ENCODE results near the gene EFNA5. TPM values are rescaled to one million over a fixed set of nuclear protein-coding genes. Genes with fewer than 3 reads are reported as not detected.

EFNA5 gene
- total and polyA plus RNA-seq, 5 donors from 2014 or later = 0.73 TPM; not detected in 4

- peak overlapping the region in 1 of 4 donors; percentile 17 for H3K4me3 Mint-ChIP-seq
- H3K9me3 Mint-ChIP-seq = no peaks in the 10 kb centered on the region
Observed at GRCh38 chr5:107387526-107388140, 283.1 kb downstream of the EFNA5 start.

GRCh38 chr5:107385708-107386107 is 285.0 kb downstream of the EFNA5 start:
- Mint-ChIP-seq H3K4me3 (no peak overlapping the region), H3K9me3 (no peaks in the 10 kb centered on the region), H3K36me3 (no peaks in the 10 kb centered on the region), H3K27me3 (no peaks in the 10 kb centered on the region), H3K27ac (no peak overlapping the region), H3K4me1 (peaks cover 16 to 24% (median 17%) of the 10 kb centered on the region in 4 donors)
- Histone ChIP-seq H3K27ac (ENCODE audit: insufficient read depth, low read length, poor library complexity, severe bottlenecking) (no peak overlapping the region), H3K9me3 (ENCODE audit: control insufficient read depth in 2 of 2, low read length in 2 of 2) (no peaks in the 10 kb centered on the region), H3K4me3 (ENCODE audit: low read depth, low read length) (no peak overlapping the region), H3K36me3 (ENCODE audit: control insufficient read depth, insufficient read depth, low read length) (no peaks in the 10 kb centered on the region), H3K4me1 (ENCODE audit: control insufficient read depth, insufficient read depth, low read length, poor library complexity, severe bottlenecking) (peaks cover 21% of the 10 kb centered on the region), H3K27me3 (ENCODE audit: control insufficient read depth, insufficient read depth, low read length) (no peaks in the 10 kb centered on the region)
- no peak for DNase-seq
- ATAC-seq (ENCODE audit: low read depth in 2 of 2) = no peak

More at GRCh38 chr5:107387526-107388140, 283.1 kb downstream of the EFNA5 start:
- Histone ChIP-seq H3K9me3 (ENCODE audit: control insufficient read depth in 2 of 2, low read length in 2 of 2) (no peaks in the 10 kb centered on the region), H3K27ac (ENCODE audit: insufficient read depth, low read length, poor library complexity, severe bottlenecking) (no peak overlapping the region), H3K36me3 (ENCODE audit: control insufficient read depth, insufficient read depth, low read length) (no peaks in the 10 kb centered on the region), H3K4me1 (ENCODE audit: control insufficient read depth, insufficient read depth, low read length, poor library complexity, severe bottlenecking) (peaks cover 21% of the 10 kb centered on the region), H3K27me3 (ENCODE audit: control insufficient read depth, insufficient read depth, low read length) (no peaks in the 10 kb centered on the region), H3K4me3 (ENCODE audit: low read depth, low read length) (peak overlapping the region; percentile 14)
- ATAC-seq (ENCODE audit: low read depth in 2 of 2) (no peak), DNase-seq (no peak)
- Mint-ChIP-seq H3K4me1 (peaks cover 16 to 24% (median 17%) of the 10 kb centered on the region in 4 donors), H3K36me3 (no peaks in the 10 kb centered on the region), H3K27ac (no peak overlapping the region), H3K27me3 (no peaks in the 10 kb centered on the region)

DNA sequence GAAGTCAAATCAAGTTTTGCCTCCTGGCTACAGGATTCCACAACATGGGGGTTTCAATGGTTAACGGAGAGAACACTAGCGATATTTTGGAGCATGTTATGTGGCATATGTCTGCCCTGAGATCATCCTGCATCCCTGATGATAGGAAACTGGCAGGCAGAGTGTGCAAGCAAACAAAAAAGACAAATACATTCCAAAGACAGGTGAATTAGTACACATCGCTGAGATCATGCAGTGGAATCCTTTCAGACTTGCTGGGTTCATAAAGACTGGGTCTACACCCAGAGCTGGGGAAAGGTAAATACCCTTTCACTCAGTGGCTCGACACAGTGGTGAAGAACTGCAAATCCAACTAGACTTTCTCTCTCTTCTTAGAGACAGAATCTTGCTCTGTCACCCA is 286.5 kb downstream of the EFNA5 start:
- no peaks in the 10 kb centered on the region for H3K27me3 Mint-ChIP-seq
- H3K27me3 ChIP-seq (ENCODE audit: control insufficient read depth, insufficient read depth, low read length) = no peaks in the 10 kb centered on the region
- DNase-seq = no peak
- H3K4me1 ChIP-seq (ENCODE audit: control insufficient read depth, insufficient read depth, low read length, poor library complexity, severe bottlenecking) = peaks cover 16% of the 10 kb centered on the region
- H3K4me3 Mint-ChIP-seq = no peak overlapping the region
- no peak for ATAC-seq (ENCODE audit: low read depth in 2 of 2)
- H3K36me3 ChIP-seq (ENCODE audit: control insufficient read depth, insufficient read depth, low read length) = no peaks in the 10 kb centered on the region
- H3K27ac Mint-ChIP-seq = no peak overlapping the region
- H3K9me3 Mint-ChIP-seq = no peaks in the 10 kb centered on the region
- no peak overlapping the region for H3K4me3 ChIP-seq (ENCODE audit: low read depth, low read length)
- H3K4me1 Mint-ChIP-seq = peaks cover 11 to 19% (median 16%) of the 10 kb centered on the region in 4 donors
- H3K9me3 ChIP-seq (ENCODE audit: control insufficient read depth in 2 of 2, low read length in 2 of 2) = no peaks in the 10 kb centered on the region
- no peak overlapping the region for H3K27ac ChIP-seq (ENCODE audit: insufficient read depth, low read length, poor library complexity, severe bottlenecking)
- H3K36me3 Mint-ChIP-seq = no peaks in the 10 kb centered on the region

DNA sequence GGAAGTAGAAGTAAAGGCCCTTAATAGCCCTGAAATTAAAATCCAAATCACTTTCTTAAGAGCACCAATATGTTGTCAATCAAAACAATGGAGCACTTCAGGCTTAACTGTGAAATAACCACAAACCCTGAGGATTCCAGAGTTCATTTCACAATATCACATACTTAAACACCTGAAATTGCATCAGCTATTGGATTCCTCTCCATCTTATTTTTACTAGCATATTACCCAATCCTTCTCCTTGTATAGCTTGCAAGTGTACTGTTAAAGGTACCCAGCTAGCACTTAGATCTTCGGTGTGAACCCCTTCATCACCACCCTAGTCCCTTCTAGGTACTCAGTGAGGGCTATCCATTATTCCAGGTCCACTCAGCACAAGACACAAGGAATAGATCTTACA is 287.3 kb downstream of the EFNA5 start:
- ATAC-seq (ENCODE audit: low read depth in 2 of 2) = no peak
- Histone ChIP-seq H3K9me3 (ENCODE audit: control insufficient read depth in 2 of 2, low read length in 2 of 2) (no peaks in the 10 kb centered on the region), H3K27ac (ENCODE audit: insufficient read depth, low read length, poor library complexity, severe bottlenecking) (no peak overlapping the region), H3K36me3 (ENCODE audit: control insufficient read depth, insufficient read depth, low read length) (no peaks in the 10 kb centered on the region), H3K4me1 (ENCODE audit: control insufficient read depth, insufficient read depth, low read length, poor library complexity, severe bottlenecking) (peaks cover 7% of the 10 kb centered on the region), H3K27me3 (ENCODE audit: control insufficient read depth, insufficient read depth, low read length) (no peaks in the 10 kb centered on the region), H3K4me3 (ENCODE audit: low read depth, low read length) (no peak overlapping the region)
- Mint-ChIP-seq H3K27me3 (no peaks in the 10 kb centered on the region), H3K27ac (no peak overlapping the region), H3K36me3 (no peaks in the 10 kb centered on the region), H3K4me1 (peaks cover 5 to 12% (median 9%) of the 10 kb centered on the region in 4 donors), H3K4me3 (no peak overlapping the region), H3K9me3 (no peaks in the 10 kb centered on the region)
- DNase-seq = no peak

DNA sequence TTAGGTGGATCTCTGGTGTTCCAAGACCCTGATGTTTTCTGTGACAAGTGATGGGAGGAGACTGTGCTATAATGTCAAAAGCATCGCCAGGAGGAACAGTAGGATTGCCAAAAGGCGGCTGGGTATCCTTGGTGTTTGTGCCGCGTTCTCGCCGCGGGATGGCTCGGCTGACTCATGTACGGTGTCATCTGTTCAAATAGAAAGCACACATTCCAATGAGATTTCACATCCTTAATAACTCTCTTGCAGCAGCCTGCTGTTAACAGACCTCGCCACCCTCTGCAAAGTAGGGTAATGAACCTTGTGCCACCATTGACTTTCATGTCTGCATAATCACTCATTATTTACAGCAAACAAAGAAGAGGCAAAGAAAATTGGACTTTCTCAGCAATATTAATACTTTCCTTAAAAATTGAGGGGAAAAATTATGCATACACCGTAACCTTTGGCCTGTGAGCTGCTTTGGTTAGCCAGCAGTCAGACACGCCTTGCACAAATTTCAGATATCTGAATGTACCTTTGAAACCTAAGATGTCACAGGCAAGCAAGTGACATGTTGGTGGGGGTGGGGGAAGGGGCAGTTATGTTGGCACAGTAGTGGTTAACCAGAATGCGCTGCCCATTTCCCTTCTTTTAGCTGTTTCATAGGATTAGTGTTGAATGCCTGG is 289.4 kb downstream of the EFNA5 start:
- DNase-seq = no peak
- no peak for ATAC-seq (ENCODE audit: low read depth in 2 of 2)
- H3K9me3 Mint-ChIP-seq = no peaks in the 10 kb centered on the region
- H3K27me3 Mint-ChIP-seq = no peaks in the 10 kb centered on the region
- Histone ChIP-seq H3K27ac (ENCODE audit: insufficient read depth, low read length, poor library complexity, severe bottlenecking) (no peak overlapping the region), H3K27me3 (ENCODE audit: control insufficient read depth, insufficient read depth, low read length) (no peaks in the 10 kb centered on the region), H3K9me3 (ENCODE audit: control insufficient read depth in 2 of 2, low read length in 2 of 2) (no peaks in the 10 kb centered on the region), H3K4me1 (ENCODE audit: control insufficient read depth, insufficient read depth, low read length, poor library complexity, severe bottlenecking) (no peaks in the 10 kb centered on the region), H3K4me3 (ENCODE audit: low read depth, low read length) (no peak overlapping the region), H3K36me3 (ENCODE audit: control insufficient read depth, insufficient read depth, low read length) (no peaks in the 10 kb centered on the region)
- no peak overlapping the region for H3K4me3 Mint-ChIP-seq
- no peak overlapping the region for H3K27ac Mint-ChIP-seq
- H3K4me1 Mint-ChIP-seq = no peaks in the 10 kb centered on the region
- no peaks in the 10 kb centered on the region for H3K36me3 Mint-ChIP-seq

- ATAC-seq (ENCODE audit: low read depth in 2 of 2) (no peak), DNase-seq (no peak)
- Histone ChIP-seq H3K9me3 (ENCODE audit: control insufficient read depth in 2 of 2, low read length in 2 of 2) (no peaks in the 10 kb centered on the region), H3K27ac (ENCODE audit: insufficient read depth, low read length, poor library complexity, severe bottlenecking) (no peak overlapping the region), H3K4me3 (ENCODE audit: low read depth, low read length) (no peak overlapping the region), H3K27me3 (ENCODE audit: control insufficient read depth, insufficient read depth, low read length) (no peaks in the 10 kb centered on the region), H3K36me3 (ENCODE audit: control insufficient read depth, insufficient read depth, low read length) (no peaks in the 10 kb centered on the region), H3K4me1 (ENCODE audit: control insufficient read depth, insufficient read depth, low read length, poor library complexity, severe bottlenecking) (no peaks in the 10 kb centered on the region)
- no peaks in the 10 kb centered on the region for H3K36me3 Mint-ChIP-seq
- H3K9me3 Mint-ChIP-seq = no peaks in the 10 kb centered on the region
- H3K27me3 Mint-ChIP-seq = no peaks in the 10 kb centered on the region
- H3K4me3 Mint-ChIP-seq = no peak overlapping the region
- no peak overlapping the region for H3K27ac Mint-ChIP-seq
- no peaks in the 10 kb centered on the region for H3K4me1 Mint-ChIP-seq
Observed at GRCh38 chr5:107380654-107381053, 290.1 kb downstream of the EFNA5 start.

- DNase-seq = no peak
- H3K4me1 ChIP-seq (ENCODE audit: control insufficient read depth, insufficient read depth, low read length, poor library complexity, severe bottlenecking) = no peaks in the 10 kb centered on the region
- H3K9me3 ChIP-seq (ENCODE audit: control insufficient read depth in 2 of 2, low read length in 2 of 2) = no peaks in the 10 kb centered on the region
- no peak overlapping the region for H3K27ac ChIP-seq (ENCODE audit: insufficient read depth, low read length, poor library complexity, severe bottlenecking)
- Mint-ChIP-seq H3K4me3 (no peak overlapping the region), H3K36me3 (no peaks in the 10 kb centered on the region), H3K9me3 (no peaks in the 10 kb centered on the region), H3K4me1 (no peaks in the 10 kb centered on the region), H3K27me3 (no peaks in the 10 kb centered on the region), H3K27ac (no peak overlapping the region)
- ATAC-seq (ENCODE audit: low read depth in 2 of 2) = no peak
- no peak overlapping the region for H3K4me3 ChIP-seq (ENCODE audit: low read depth, low read length)
- no peaks in the 10 kb centered on the region for H3K27me3 ChIP-seq (ENCODE audit: control insufficient read depth, insufficient read depth, low read length)
- no peaks in the 10 kb centered on the region for H3K36me3 ChIP-seq (ENCODE audit: control insufficient read depth, insufficient read depth, low read length)
Observed at GRCh38 chr5:107378218-107378899, 292.4 kb downstream of the EFNA5 start.

Measured in CD4-positive, CD25-positive, alpha-beta regulatory T cell (primary cell).